NCI-H2196 treated with DMSO at 0.1 percent for 48 hours (cell line): Measurements from ENCODE around the gene TANGO6.
A peak's percentile ranks its signal among the peaks of the same experiment; 100 is the strongest.

Experiments used
- DNase-seq: peaks from one replicate; lab custom pipeline; 2025; ENCODE audit not compliant: unreplicated experiment; lab: John Stamatoyannopoulos, UW

TANGO6 gene

GRCh38 chr16:68907297-68907696 is 64.0 kb downstream of the TANGO6 start:
- DNase-seq, result no peak

GRCh38 chr16:68907781-68908181 is 64.5 kb downstream of the TANGO6 start:
- DNase-seq, result no peak

- no peak for DNase-seq
Observed at GRCh38 chr16:68909099-68909733, 65.9 kb downstream of the TANGO6 start.

- DNase-seq, result no peak
Observed at GRCh38 chr16:68910051-68910450, 66.7 kb downstream of the TANGO6 start.

GRCh38 chr16:68915589-68915988 is 72.3 kb downstream of the TANGO6 start:
- DNase-seq, result no peak

- DNase-seq, result no peak
Observed at GRCh38 chr16:68917541-68917940, 74.2 kb downstream of the TANGO6 start.

- DNase-seq, result no peak
Observed at GRCh38 chr16:68920349-68920748, 77.0 kb downstream of the TANGO6 start.

- DNase-seq, result no peak
Observed at GRCh38 chr16:68921637-68922036, 78.3 kb downstream of the TANGO6 start.

- no peak for DNase-seq
Observed at GRCh38 chr16:68923116-68923515, 79.8 kb downstream of the TANGO6 start.

GRCh38 chr16:68927018-68927417 is 83.7 kb downstream of the TANGO6 start:
- no peak for DNase-seq

GRCh38 chr16:68931196-68931595 is 87.9 kb downstream of the TANGO6 start:
- no peak for DNase-seq

GRCh38 chr16:68934402-68934801 is 91.1 kb downstream of the TANGO6 start:
- no peak for DNase-seq

- no peak for DNase-seq
Observed at GRCh38 chr16:68935008-68935407, 91.7 kb downstream of the TANGO6 start.

- peak; percentile 35 for DNase-seq
Observed at GRCh38 chr16:68936736-68937631, 93.7 kb downstream of the TANGO6 start.

GRCh38 chr16:68939692-68940320 is 96.5 kb downstream of the TANGO6 start:
- no peak for DNase-seq

GRCh38 chr16:68940816-68941215 is 97.5 kb downstream of the TANGO6 start:
- DNase-seq, result no peak

- no peak for DNase-seq
Observed at GRCh38 chr16:68943961-68944360, 100.6 kb downstream of the TANGO6 start.

GRCh38 chr16:68948230-68948910 is 105.0 kb downstream of the TANGO6 start:
- no peak for DNase-seq

GRCh38 chr16:68951991-68952877 is 108.9 kb downstream of the TANGO6 start:
- no peak for DNase-seq

- DNase-seq, result no peak
Observed at GRCh38 chr16:68954911-68955635, 111.7 kb downstream of the TANGO6 start.
